Measurements from ENCODE around the gene RFX3. TPM values are rescaled to one million over a fixed set of nuclear protein-coding genes. Genes with fewer than 3 reads are reported as not detected.
A peak's percentile ranks its signal among the peaks of the same experiment; 100 is the strongest.

The RFX3 gene
- total RNA-seq, 2 donors from 2014 or later, result 4.6 to 6.5 TPM

- DNase-seq (no peak), ATAC-seq (no peak)
- H3K36me3 ChIP-seq (replicated peaks in 1 of 2; ENCODE audit: insufficient read depth in 1 of 2, low read depth in 2 of 2), result no peaks in the 10 kb centered on the region
- no peaks in the 10 kb centered on the region for H3K4me1 ChIP-seq
- 80 to 81% methylated on average over 4 of the region's 4 CpGs for WGBS, 2 donors
- no peaks in the 10 kb centered on the region for H3K9me3 ChIP-seq
- intact Hi-C loops (cut with DNase I), result no loop called here
- H3K27me3 ChIP-seq, result no peaks in the 10 kb centered on the region
- TF ChIP-seq CTCF (IDR thresholded peaks at IDR 0.05) (no peak), POLR2A (IDR thresholded peaks at IDR 0.05) (no peak)
- no peak overlapping the region for H3K4me3 ChIP-seq
- no peak overlapping the region for H3K27ac ChIP-seq
Measured at GRCh38 chr9:3250741-3251140, 275.1 kb downstream of the RFX3 start.

GRCh38 chr9:3247211-3247610, 278.6 kb downstream of the RFX3 start:
- H3K4me3 ChIP-seq, result no peak overlapping the region
- H3K27me3 ChIP-seq, result no peaks in the 10 kb centered on the region
- TF ChIP-seq CTCF (IDR thresholded peaks at IDR 0.05) (no peak), POLR2A (IDR thresholded peaks at IDR 0.05) (no peak)
- no peaks in the 10 kb centered on the region for H3K36me3 ChIP-seq (replicated peaks in 1 of 2; ENCODE audit: insufficient read depth in 1 of 2, low read depth in 2 of 2)
- DNase-seq (no peak), ATAC-seq (no peak)
- intact Hi-C loops (cut with DNase I), result no loop called here
- no peaks in the 10 kb centered on the region for H3K9me3 ChIP-seq
- no peaks in the 10 kb centered on the region for H3K4me1 ChIP-seq
- WGBS, 2 donors, result 93 to 94% methylated on average over 3 of the region's 3 CpGs
- no peak overlapping the region for H3K27ac ChIP-seq

GRCh38 chr9:3246241-3246640, 279.6 kb downstream of the RFX3 start:
- Histone ChIP-seq H3K27ac (no peak overlapping the region), H3K9me3 (no peaks in the 10 kb centered on the region), H3K4me1 (no peaks in the 10 kb centered on the region), H3K36me3 (replicated peaks in 1 of 2; ENCODE audit: insufficient read depth in 1 of 2, low read depth in 2 of 2) (no peaks in the 10 kb centered on the region), H3K27me3 (no peaks in the 10 kb centered on the region), H3K4me3 (no peak overlapping the region)
- WGBS, 2 donors, result 90% methylated on average over 3 of the region's 3 CpGs
- DNase-seq, result no peak
- TF ChIP-seq CTCF (IDR thresholded peaks at IDR 0.05), result no peak
- TF ChIP-seq POLR2A (IDR thresholded peaks at IDR 0.05), result no peak
- ATAC-seq, result no peak
- intact Hi-C loops (cut with DNase I), result no loop called here

GRCh38 chr9:3244963-3245653, 280.7 kb downstream of the RFX3 start:
- no peak for ATAC-seq
- no peaks in the 10 kb centered on the region for H3K4me1 ChIP-seq
- 92 to 93% methylated on average over 5 of the region's 5 CpGs for WGBS, 2 donors
- no peak overlapping the region for H3K27ac ChIP-seq
- no peak overlapping the region for H3K4me3 ChIP-seq
- no peaks in the 10 kb centered on the region for H3K9me3 ChIP-seq
- no peaks in the 10 kb centered on the region for H3K36me3 ChIP-seq (replicated peaks in 1 of 2; ENCODE audit: insufficient read depth in 1 of 2, low read depth in 2 of 2)
- no peaks in the 10 kb centered on the region for H3K27me3 ChIP-seq
- intact Hi-C loops (cut with DNase I), result no loop called here
- no peak for DNase-seq
- TF ChIP-seq POLR2A (IDR thresholded peaks at IDR 0.05), result no peak
- TF ChIP-seq CTCF (IDR thresholded peaks at IDR 0.05), result no peak

GRCh38 chr9:3243683-3244082, 282.1 kb downstream of the RFX3 start:
- Histone ChIP-seq H3K4me3 (no peak overlapping the region), H3K9me3 (no peaks in the 10 kb centered on the region)

More at GRCh38 chr9:3243683-3244082, 282.1 kb downstream of the RFX3 start:
- Histone ChIP-seq H3K36me3 (replicated peaks in 1 of 2; ENCODE audit: insufficient read depth in 1 of 2, low read depth in 2 of 2) (no peaks in the 10 kb centered on the region), H3K27me3 (no peaks in the 10 kb centered on the region), H3K4me1 (no peaks in the 10 kb centered on the region), H3K27ac (no peak overlapping the region)
- no peak for TF ChIP-seq POLR2A (IDR thresholded peaks at IDR 0.05)
- no peak for TF ChIP-seq CTCF (IDR thresholded peaks at IDR 0.05)
- intact Hi-C loops (cut with DNase I), result no loop called here
- ATAC-seq (peak; percentile 74), DNase-seq (peak; percentile 14 to 47 (median 36))
- whole genome bisulfite sequencing, 2 donors, result 74 to 86% methylated on average over 4 of the region's 4 CpGs

Data from body of pancreas (tissue), 4 donors.